NAMALWA (cell line): Measurements from ENCODE around the gene DTX4.
"Not testable (repeated sequence)": the region's sequence is repeated elsewhere in the genome, so short reads cannot be mapped to it uniquely, and the experiment has no call there.

ENCODE experiments used
- DNase-seq: peaks from one replicate; pipeline ENCODE4 v3.0.0-alpha.2; 2015; ENCODE audit warnings: low spot score

DTX4 gene

GRCh38 chr11:59171508-59172322, at the start of gene DTX4:
DTX4 (plus strand) TSS chr11:59172132; CDS start chr11:59172596, 464 bp downstream.
- peak; percentile 92 for DNase-seq

- DNase-seq = peak; percentile 89
Observed at GRCh38 chr11:59135648-59136461, 36.1 kb upstream of the DTX4 start.

GRCh38 chr11:59136551-59136950, 35.4 kb upstream of the DTX4 start:
- DNase-seq = not testable (repeated sequence)

GRCh38 chr11:59137190-59137589, 34.7 kb upstream of the DTX4 start:
- no peak for DNase-seq

GRCh38 chr11:59138643-59139042, 33.3 kb upstream of the DTX4 start:
- DNase-seq = no peak

GRCh38 chr11:59141191-59141590, 30.7 kb upstream of the DTX4 start:
- no peak for DNase-seq

- no peak for DNase-seq
Observed at GRCh38 chr11:59141673-59142460, 30.1 kb upstream of the DTX4 start.

- peak; percentile 85 for DNase-seq
Observed at GRCh38 chr11:59142530-59143507, 29.1 kb upstream of the DTX4 start, which contains the start of gene FAM111A. FAM111A (plus strand) TSS chr11:59142856; CDS start chr11:59148873, 6,017 bp downstream.

GRCh38 chr11:59144096-59144495, 27.8 kb upstream of the DTX4 start:
- DNase-seq = no peak

GRCh38 chr11:59144579-59145345, 27.2 kb upstream of the DTX4 start:
- peak; percentile 93 for DNase-seq

GRCh38 chr11:59145534-59145933, 26.4 kb upstream of the DTX4 start:
- peak; percentile 20 for DNase-seq

- DNase-seq = no peak
Observed at GRCh38 chr11:59151761-59152160, 20.2 kb upstream of the DTX4 start.

- DNase-seq = no peak
Observed at GRCh38 chr11:59152312-59152951, 19.5 kb upstream of the DTX4 start.

GRCh38 chr11:59154610-59155009, 17.3 kb upstream of the DTX4 start:
- no peak for DNase-seq

- DNase-seq = no peak
Observed at GRCh38 chr11:59157433-59157832, 14.5 kb upstream of the DTX4 start.

GRCh38 chr11:59158206-59159068, 13.5 kb upstream of the DTX4 start:
- DNase-seq = peak; percentile 87

- DNase-seq = no peak
Observed at GRCh38 chr11:59164028-59164427, 7.9 kb upstream of the DTX4 start.

GRCh38 chr11:59172345-59173079, 580 bp downstream of the DTX4 start:
- DNase-seq = peak; percentile 69
